SK-N-SH (cell line): Measurements from ENCODE around the gene AGAP1. TPM values are rescaled to one million over a fixed set of nuclear protein-coding genes. Genes with fewer than 3 reads are reported as not detected.

ENCODE experiments used
- CTCF ChIA-PET: fragments of 300-600, 350-600 bp; formaldehyde crosslinking; extraction: SDS; loops from one replicate; lab custom pipeline; 2021; lab: Yijun Ruan, JAX
- POLR2A ChIA-PET: fragments of 350-600 bp; sonication (Branson Sonifier 250); formaldehyde crosslinking; extraction: SDS; loops from one replicate; lab custom pipeline; 2020; ENCODE audit warnings: antibody characterized with exemption, inconsistent platforms; lab: Yijun Ruan, JAX
- DNase-seq: peaks from one replicate; pipeline ENCODE4 v3.0.0; 2012
- H2AFZ ChIP-seq: fragments of 200-600 bp; sonication (generic); 2 replicates; pipeline ENCODE4 v1.8.1; 2016; ENCODE audit warnings: antibody characterized with exemption, mild to moderate bottlenecking, low read depth
- H3F3A ChIP-seq: fragments of 200-600 bp; sonication (generic); replicated peaks from 2 replicates; pipeline ENCODE3; 2016; ENCODE audit warnings: antibody characterized with exemption, mild to moderate bottlenecking; ENCODE audit not compliant: insufficient read depth
- H3K27ac ChIP-seq, 2 experiments: fragments of 200-500 bp in 1 of 2; fragments of 200-600 bp in 1 of 2; sonication (Bioruptor generic) in 1 of 2; sonication (generic), shearing (Covaris generic) in 1 of 2; 2 replicates each; pipeline versions ENCODE4 v1.5.1 to v1.6.1; 2014 to 2016; ENCODE audit warnings: low read depth in 2 of 2, inconsistent platforms in 1 of 2, low read length in 1 of 2, mild to moderate bottlenecking in 1 of 2, mixed read lengths in 1 of 2
- H3K27me3 ChIP-seq: fragments of 200-600 bp; sonication (generic), shearing (Covaris generic); 2 replicates; pipeline ENCODE4 v1.6.1; 2016; ENCODE audit warnings: mixed run types; ENCODE audit not compliant: insufficient read depth
- H3K36me3 ChIP-seq, 2 experiments: fragments of 200-500 bp in 1 of 2; fragments of 200-600 bp in 1 of 2; sonication (Bioruptor generic) in 1 of 2; sonication (generic) in 1 of 2; replicated peaks in 1 of 2; 2 replicates each; pipeline versions ENCODE3 to v1.5.1; 2014 to 2016; ENCODE audit warnings: low read length in 1 of 2, mild to moderate bottlenecking in 1 of 2; ENCODE audit not compliant: insufficient read depth in 2 of 2, control insufficient read depth in 1 of 2
- H3K4me1 ChIP-seq, 2 experiments: fragments of 200-500 bp in 1 of 2; fragments of 200-600 bp in 1 of 2; sonication (Bioruptor generic) in 1 of 2; sonication (generic), shearing (Covaris generic) in 1 of 2; 2 replicates each; pipeline versions ENCODE4 v1.5.1 to v1.6.1; 2014 to 2016; ENCODE audit warnings: low read depth in 1 of 2, low read length in 1 of 2, mixed run types in 1 of 2; ENCODE audit not compliant: insufficient read depth in 2 of 2, control insufficient read depth in 1 of 2
- H3K4me2 ChIP-seq: fragments of 200-600 bp; sonication (generic), shearing (Covaris generic); 2 replicates; pipeline ENCODE4 v1.6.1; 2017; ENCODE audit warnings: mixed run types
- H3K4me3 ChIP-seq, 2 experiments: fragments of 200-500 bp in 1 of 2; fragments of 200-600 bp in 1 of 2; sonication (Bioruptor generic) in 1 of 2; sonication (generic), shearing (Covaris generic) in 1 of 2; 2 replicates each; pipeline versions ENCODE4 v1.5.1 to v1.8.1; 2014 to 2016; ENCODE audit warnings: low read depth in 2 of 2, inconsistent platforms in 1 of 2, low read length in 1 of 2, mild to moderate bottlenecking in 1 of 2, mixed read lengths in 1 of 2, moderate library complexity in 1 of 2
- H3K79me2 ChIP-seq: fragments of 200-600 bp; sonication (generic); 2 replicates; pipeline ENCODE4 v1.8.1; 2017; ENCODE audit warnings: mild to moderate bottlenecking; ENCODE audit not compliant: insufficient read depth
- H3K9ac ChIP-seq: fragments of 200-600 bp; sonication (generic); 2 replicates; pipeline ENCODE4 v1.6.1; 2017; ENCODE audit warnings: mixed run types
- H3K9me2 ChIP-seq: fragments of 200-600 bp; sonication (generic); 2 replicates; pipeline ENCODE4 v1.6.1; 2017; ENCODE audit warnings: mixed run types
- H3K9me3 ChIP-seq: fragments of 200-600 bp; sonication (generic); 2 replicates; pipeline ENCODE4 v1.6.1; 2017; ENCODE audit warnings: mixed run types, mild to moderate bottlenecking, moderate library complexity
- H4K20me1 ChIP-seq: fragments of 200-600 bp; sonication (generic); 2 replicates; pipeline ENCODE4 v1.6.1; 2017; ENCODE audit warnings: mild to moderate bottlenecking, mixed run types; ENCODE audit not compliant: insufficient read depth
- CHD2 ChIP-seq: fragments of 150-350 bp; IDR thresholded peaks from 2 replicates; pipeline ENCODE4 v1.6.1; 2018; ENCODE audit warnings: low read length; ENCODE audit not compliant: partially characterized antibody
- EP300 ChIP-seq, 2 experiments: IDR thresholded peaks; 2 replicates each; pipeline versions ENCODE4 v1.4.0 to v1.6.1; 2012; ENCODE audit warnings: borderline replicate concordance in 1 of 2, low read depth in 1 of 2, low read length in 1 of 2
- EZH2phosphoT487 ChIP-seq: fragments of 200-600 bp; sonication (generic); IDR thresholded peaks from 2 replicates; pipeline ENCODE4 v1.6.1; 2017; ENCODE audit warnings: low read depth, mixed run types, mild to moderate bottlenecking, antibody characterized with exemption, moderate library complexity, borderline replicate concordance
- FOSL2 ChIP-seq: IDR thresholded peaks from 2 replicates; pipeline ENCODE4 v1.4.0; 2012; ENCODE audit warnings: low read depth, mild to moderate bottlenecking, moderate library complexity, borderline replicate concordance
- GABPA ChIP-seq: IDR thresholded peaks from 2 replicates; pipeline ENCODE4 v1.4.0; 2012; ENCODE audit warnings: low read depth, mild to moderate bottlenecking
- MAX ChIP-seq: IDR thresholded peaks from 2 replicates; pipeline ENCODE4 v1.4.0; 2012; ENCODE audit warnings: low read depth
- NRF1 ChIP-seq: IDR thresholded peaks from 2 replicates; pipeline ENCODE4 v1.6.1; 2012; ENCODE audit warnings: low read depth, mild to moderate bottlenecking, low read length
- PBX3 ChIP-seq: IDR thresholded peaks from 2 replicates; pipeline ENCODE4; 2012
- SMC3 ChIP-seq: IDR thresholded peaks from 2 replicates; pipeline ENCODE4 v1.6.1; 2012; ENCODE audit warnings: low read depth, low read length, improper control_type of control experiment
- TAF1 ChIP-seq: IDR thresholded peaks from 2 replicates; pipeline ENCODE4 v1.6.1; 2012; ENCODE audit warnings: low read depth, mild to moderate bottlenecking, low read length, moderate library complexity, borderline replicate concordance
- TCF12 ChIP-seq: IDR thresholded peaks from 2 replicates; pipeline ENCODE4 v1.4.0; 2012
- TEAD4 ChIP-seq: IDR thresholded peaks from 2 replicates; pipeline ENCODE4 v1.4.0; 2012; ENCODE audit warnings: mild to moderate bottlenecking, borderline replicate concordance; ENCODE audit not compliant: insufficient read depth
- WGBS: methylation state at CpG from one replicate; pipeline ENCODE4 v1.1.6; 2017; ENCODE audit warnings: low lambda C conversion rate; 5-methylcytosine and 5-hydroxymethylcytosine counted together
- polyA plus RNA-seq, 3 experiments: library from polyadenylated mRNA; depleted of rRNA; stranded (reverse); fragments of >200 nt; gene quantifications; 2 replicates each; pipeline ENCODE4 v1.2.3, GENCODE V29; 2012
- TF ChIP-seq, protein P1 (sequence below): fragments of 150-350 bp; IDR thresholded peaks from 2 replicates; pipeline ENCODE4 v1.6.1; 2017; ENCODE audit warnings: antibody characterized with exemption, low read length, low read depth, borderline replicate concordance
- TF ChIP-seq, protein P2 (sequence below): fragments of 200-600 bp; sonication (generic); IDR thresholded peaks from 2 replicates; pipeline ENCODE4 v1.6.1; 2017; ENCODE audit warnings: antibody characterized with exemption, mild to moderate bottlenecking, moderate library complexity
- TF ChIP-seq, protein P3 (sequence below): IDR thresholded peaks from 2 replicates; pipeline ENCODE4 v1.4.0; 2012; ENCODE audit warnings: low read depth, borderline replicate concordance
- TF ChIP-seq, protein P4 (sequence below): IDR thresholded peaks from 2 replicates; pipeline ENCODE4 v1.4.0; 2012; ENCODE audit warnings: low read depth, borderline replicate concordance

The AGAP1 gene
- polyA plus RNA-seq, 1 of the 3 experiments (the other 2 are of a cell fraction): 8.8 TPM

GRCh38 chr2:236010920-236011685 is 517.3 kb downstream of the AGAP1 start (continued):
- TF ChIP-seq, protein P1, sequence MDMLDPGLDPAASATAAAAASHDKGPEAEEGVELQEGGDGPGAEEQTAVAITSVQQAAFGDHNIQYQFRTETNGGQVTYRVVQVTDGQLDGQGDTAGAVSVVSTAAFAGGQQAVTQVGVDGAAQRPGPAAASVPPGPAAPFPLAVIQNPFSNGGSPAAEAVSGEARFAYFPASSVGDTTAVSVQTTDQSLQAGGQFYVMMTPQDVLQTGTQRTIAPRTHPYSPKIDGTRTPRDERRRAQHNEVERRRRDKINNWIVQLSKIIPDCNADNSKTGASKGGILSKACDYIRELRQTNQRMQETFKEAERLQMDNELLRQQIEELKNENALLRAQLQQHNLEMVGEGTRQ: no peak
- TF ChIP-seq SMC3: no peak
- TF ChIP-seq CHD2: no peak
- no peak for TF ChIP-seq NRF1
- no peak for TF ChIP-seq TAF1
- no peak for TF ChIP-seq FOSL2
- TF ChIP-seq, protein P2, sequence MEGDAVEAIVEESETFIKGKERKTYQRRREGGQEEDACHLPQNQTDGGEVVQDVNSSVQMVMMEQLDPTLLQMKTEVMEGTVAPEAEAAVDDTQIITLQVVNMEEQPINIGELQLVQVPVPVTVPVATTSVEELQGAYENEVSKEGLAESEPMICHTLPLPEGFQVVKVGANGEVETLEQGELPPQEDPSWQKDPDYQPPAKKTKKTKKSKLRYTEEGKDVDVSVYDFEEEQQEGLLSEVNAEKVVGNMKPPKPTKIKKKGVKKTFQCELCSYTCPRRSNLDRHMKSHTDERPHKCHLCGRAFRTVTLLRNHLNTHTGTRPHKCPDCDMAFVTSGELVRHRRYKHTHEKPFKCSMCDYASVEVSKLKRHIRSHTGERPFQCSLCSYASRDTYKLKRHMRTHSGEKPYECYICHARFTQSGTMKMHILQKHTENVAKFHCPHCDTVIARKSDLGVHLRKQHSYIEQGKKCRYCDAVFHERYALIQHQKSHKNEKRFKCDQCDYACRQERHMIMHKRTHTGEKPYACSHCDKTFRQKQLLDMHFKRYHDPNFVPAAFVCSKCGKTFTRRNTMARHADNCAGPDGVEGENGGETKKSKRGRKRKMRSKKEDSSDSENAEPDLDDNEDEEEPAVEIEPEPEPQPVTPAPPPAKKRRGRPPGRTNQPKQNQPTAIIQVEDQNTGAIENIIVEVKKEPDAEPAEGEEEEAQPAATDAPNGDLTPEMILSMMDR: no peak

DNA sequence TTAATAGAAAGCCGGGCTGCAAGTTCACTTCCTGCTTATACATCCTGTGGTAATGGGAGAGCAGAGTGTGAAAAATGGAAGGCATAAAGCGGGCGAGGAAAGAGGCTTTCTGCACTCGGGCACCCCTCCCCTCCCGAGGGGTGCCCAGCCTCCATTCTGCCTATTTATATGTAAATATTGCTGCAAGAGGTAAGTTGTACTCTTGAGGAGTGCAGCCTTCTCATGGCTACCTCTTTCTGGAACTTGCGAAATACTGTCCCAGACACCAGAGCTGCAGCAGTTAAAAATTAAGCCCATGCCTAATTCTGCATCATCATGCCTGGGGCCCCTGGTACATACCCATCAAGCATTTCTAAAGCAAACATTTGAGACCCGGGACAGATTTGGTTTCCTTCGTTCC is 518.3 kb downstream of the AGAP1 start:
- Histone ChIP-seq H3K9ac (no peak overlapping the region), H2AFZ (no peak overlapping the region), H3K79me2 (no peaks in the 10 kb centered on the region), H3K9me3 (no peaks in the 10 kb centered on the region), H3K4me1 (no peaks in the 10 kb centered on the region), H3K27ac (no peak overlapping the region), H3K4me3 (no peak overlapping the region), H3K36me3 (peaks cover 0 to 2% of the 10 kb centered on the region in 2 experiments), H4K20me1 (no peaks in the 10 kb centered on the region), H3K4me2 (no peak overlapping the region), H3F3A (no peaks in the 10 kb centered on the region), H3K27me3 (no peaks in the 10 kb centered on the region), H3K9me2 (no peaks in the 10 kb centered on the region)
- TF ChIP-seq PBX3 (no peak), MAX (no peak), TCF12 (no peak), GABPA (no peak), EP300 (IDR thresholded peaks at IDR 0.05; ENCODE audit: borderline replicate concordance in 1 of 2, low read depth in 1 of 2, low read length in 1 of 2) (no peak), TEAD4 (no peak), SMC3 (no peak), EZH2phosphoT487 (no peak)
- TF ChIP-seq, protein P1: no peak
- TF ChIP-seq, protein P3, sequence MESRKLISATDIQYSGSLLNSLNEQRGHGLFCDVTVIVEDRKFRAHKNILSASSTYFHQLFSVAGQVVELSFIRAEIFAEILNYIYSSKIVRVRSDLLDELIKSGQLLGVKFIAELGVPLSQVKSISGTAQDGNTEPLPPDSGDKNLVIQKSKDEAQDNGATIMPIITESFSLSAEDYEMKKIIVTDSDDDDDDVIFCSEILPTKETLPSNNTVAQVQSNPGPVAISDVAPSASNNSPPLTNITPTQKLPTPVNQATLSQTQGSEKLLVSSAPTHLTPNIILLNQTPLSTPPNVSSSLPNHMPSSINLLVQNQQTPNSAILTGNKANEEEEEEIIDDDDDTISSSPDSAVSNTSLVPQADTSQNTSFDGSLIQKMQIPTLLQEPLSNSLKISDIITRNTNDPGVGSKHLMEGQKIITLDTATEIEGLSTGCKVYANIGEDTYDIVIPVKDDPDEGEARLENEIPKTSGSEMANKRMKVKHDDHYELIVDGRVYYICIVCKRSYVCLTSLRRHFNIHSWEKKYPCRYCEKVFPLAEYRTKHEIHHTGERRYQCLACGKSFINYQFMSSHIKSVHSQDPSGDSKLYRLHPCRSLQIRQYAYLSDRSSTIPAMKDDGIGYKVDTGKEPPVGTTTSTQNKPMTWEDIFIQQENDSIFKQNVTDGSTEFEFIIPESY: no peak
- TF ChIP-seq, protein P4, sequence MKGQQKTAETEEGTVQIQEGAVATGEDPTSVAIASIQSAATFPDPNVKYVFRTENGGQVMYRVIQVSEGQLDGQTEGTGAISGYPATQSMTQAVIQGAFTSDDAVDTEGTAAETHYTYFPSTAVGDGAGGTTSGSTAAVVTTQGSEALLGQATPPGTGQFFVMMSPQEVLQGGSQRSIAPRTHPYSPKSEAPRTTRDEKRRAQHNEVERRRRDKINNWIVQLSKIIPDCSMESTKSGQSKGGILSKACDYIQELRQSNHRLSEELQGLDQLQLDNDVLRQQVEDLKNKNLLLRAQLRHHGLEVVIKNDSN: no peak
- DNase-seq: no peak
- CTCF ChIA-PET: interaction anchor here (0.7 kb wide), 1 partner anchor 233 kb away, joined by 3 read pairs; no protein-coding TSS in a partner anchor
- POLR2A ChIA-PET: no interaction called here
- 85% methylated on average over 8 of the region's 8 CpGs for WGBS
